ENCODE results near the gene DDAH1. TPM values are rescaled to one million over a fixed set of nuclear protein-coding genes. Genes with fewer than 3 reads are reported as not detected.

DDAH1 gene
- total and polyA plus RNA-seq, 2 experiments from 2014 or later = 29.4 to 41.7 TPM

- TF ChIP-seq NANOG (IDR thresholded peaks at IDR 0.05; ENCODE audit: borderline replicate concordance) = no peak
- no peak for TF ChIP-seq ETS1 (IDR thresholded peaks at IDR 0.05)
- TF ChIP-seq REST (IDR thresholded peaks at IDR 0.05; ENCODE audit: unreplicated experiment) = no peak
- no peak for TF ChIP-seq ZNF114 (CRISPR knock-in tag; IDR thresholded peaks at IDR 0.05)
- no peak for TF ChIP-seq POLR2AphosphoS5 (IDR thresholded peaks at IDR 0.05; ENCODE audit: low read depth)
Observed at GRCh38 chr1:85375493-85375892, 89.5 kb downstream of the DDAH1 start (continued).

GRCh38 chr1:85374160-85374559 lies 90.8 kb downstream of the DDAH1 start:
- Mint-ChIP-seq H3K27me3 (ENCODE audit: insufficient read depth, low read depth, poor library complexity) (no peaks in the 10 kb centered on the region), H3K4me1 (peaks cover 22% of the 10 kb centered on the region), H3K36me3 (ENCODE audit: low read depth) (no peaks in the 10 kb centered on the region), H3K4me3 (no peak overlapping the region), H3K27ac (no peak overlapping the region), H3K9me3 (no peaks in the 10 kb centered on the region)
- Histone ChIP-seq H3K4me1 (ENCODE audit: insufficient read depth) (peaks cover 8% of the 10 kb centered on the region; the same call in 1 of the 2 replicates), H3K27ac (ENCODE audit: low read depth) (no peak overlapping the region), H3K27me3 (ENCODE audit: insufficient read depth) (no peaks in the 10 kb centered on the region), H3F3A (replicated peaks; ENCODE audit: low read depth) (no peaks in the 10 kb centered on the region), H3K4me2 (no peak overlapping the region), H2AFZ (no peak overlapping the region), H3K4me3 (no peak overlapping the region), H3K79me2 (replicated peaks; ENCODE audit: insufficient read depth) (peaks cover 4% of the 10 kb centered on the region; the same call in 1 of the 2 replicates), H4K20me1 (replicated peaks; ENCODE audit: insufficient read depth) (no peaks in the 10 kb centered on the region), H3K36me3 (ENCODE audit: insufficient read depth) (no peaks in the 10 kb centered on the region), H3K9me2 (ENCODE audit: insufficient read depth) (no peaks in the 10 kb centered on the region)
- no peak for DNase-seq (ENCODE audit: low spot score)
- TF ChIP-seq JUNB (IDR thresholded peaks at IDR 0.05; ENCODE audit: unreplicated experiment) = no peak
- no peak for TF ChIP-seq POLR2AphosphoS5 (IDR thresholded peaks at IDR 0.05; ENCODE audit: low read depth)
- TF ChIP-seq ZNF114 (CRISPR knock-in tag; IDR thresholded peaks at IDR 0.05) = no peak
- TF ChIP-seq ZNF331 (CRISPR knock-in tag; IDR thresholded peaks at IDR 0.05; ENCODE audit: low read depth) = no peak
- no peak for TF ChIP-seq ZNF462 (CRISPR knock-in tag; IDR thresholded peaks at IDR 0.05)
- no peak for TF ChIP-seq EZH2phosphoT487 (IDR thresholded peaks at IDR 0.05; ENCODE audit: unreplicated experiment)
- TF ChIP-seq EZH2 (IDR thresholded peaks at IDR 0.05; ENCODE audit: low read depth, unreplicated experiment) = no peak
- no peak for ATAC-seq

Data from GM23338 (cell line).